Lung (tissue), 12 donors: Measurements from ENCODE around the gene ASPM. TPM values are rescaled to one million over a fixed set of nuclear protein-coding genes. Genes with fewer than 3 reads are reported as not detected.

Experiments used
- ATAC-seq: fragments of 200-7000 bp; cut with Tn5 transposase; one replicate; pipeline ENCODE4 v1.9.1; 2020; ENCODE audit warnings: moderate number of reproducible peaks; ENCODE audit not compliant: insufficient read depth, low FRiP score
- DNase-seq, 3 donors: peaks; one replicate each; pipeline ENCODE4 v3.0.0-alpha.2; 2013 to 2017
- H3K27ac ChIP-seq, 2 donors: one replicate each; pipeline ENCODE4 v1.5.1; 2013; ENCODE audit warnings: mild to moderate bottlenecking in 2 of 2, moderate library complexity in 2 of 2, control low read depth in 1 of 2, inconsistent platforms in 1 of 2, low read depth in 1 of 2, low read length in 1 of 2
- H3K27me3 ChIP-seq, 3 donors: one replicate each; pipeline ENCODE4 v1.5.1; 2013; ENCODE audit warnings: low read length in 2 of 3; ENCODE audit not compliant: control insufficient read depth in 3 of 3, insufficient read depth in 3 of 3
- H3K36me3 ChIP-seq, 4 donors: one replicate each; pipeline ENCODE4 v1.5.1; 2013; ENCODE audit warnings: low read length in 4 of 4, mild to moderate bottlenecking in 1 of 4, moderate library complexity in 1 of 4; ENCODE audit not compliant: control insufficient read depth in 4 of 4, insufficient read depth in 4 of 4
- H3K4me1 ChIP-seq, 5 donors: one replicate each; pipeline ENCODE4 v1.5.1; 2013; ENCODE audit warnings: low read length in 5 of 5, mild to moderate bottlenecking in 2 of 5, moderate library complexity in 1 of 5; ENCODE audit not compliant: control insufficient read depth in 5 of 5, insufficient read depth in 5 of 5
- H3K4me3 ChIP-seq: one replicate; pipeline ENCODE4 v1.5.1; 2013; ENCODE audit warnings: mild to moderate bottlenecking, control low read depth, moderate library complexity
- H3K9ac ChIP-seq, 2 donors: one replicate each; pipeline ENCODE4 v1.5.1; 2013; ENCODE audit warnings: low read length in 2 of 2, control low read depth in 1 of 2; ENCODE audit not compliant: insufficient read depth in 1 of 2
- H3K9me3 ChIP-seq, 4 donors: one replicate each; pipeline ENCODE4 v1.5.1; 2013; ENCODE audit warnings: low read length in 3 of 4, mild to moderate bottlenecking in 1 of 4, moderate library complexity in 1 of 4; ENCODE audit not compliant: control insufficient read depth in 4 of 4, insufficient read depth in 3 of 4
- WGBS, 2 donors: extraction: QIAGEN DNeasy Blood & Tissue Kit; methylation state at CpG; one replicate each; pipeline ENCODE4 v1.1.7; 2013; 5-methylcytosine and 5-hydroxymethylcytosine counted together
- polyA plus RNA-seq, 2 donors: library from polyadenylated mRNA; stranded (reverse); fragments of 200-250 nt; gene quantifications; one replicate each; pipeline ENCODE4 v1.2.1, GENCODE V29; 2013
- total RNA-seq, 2 donors: library from RNA; depleted of rRNA in 1 of 2; stranded (reverse); fragments of >200 nt in 1 of 2; gene quantifications; one replicate each; pipeline ENCODE4 v1.2.1, GENCODE V29; 2014 to 2021
- TF ChIP-seq, protein P1 (sequence below): IDR thresholded peaks from 2 replicates; pipeline ENCODE4 v1.5.1; 2012; ENCODE audit warnings: mild to moderate bottlenecking; ENCODE audit errors: control extremely low read depth, extremely low read depth
- donor health status: control.
- donor health status: control.
- donor health status: Bipolar disorder and iron deficiency.
- donor health status: healthy.
- donor health status: DM: yes; HTN: yes; CAD: no.

The ASPM gene
- total and polyA plus RNA-seq, 4 donors: 0.47 to 7.3 (median 0.55) TPM

DNA sequence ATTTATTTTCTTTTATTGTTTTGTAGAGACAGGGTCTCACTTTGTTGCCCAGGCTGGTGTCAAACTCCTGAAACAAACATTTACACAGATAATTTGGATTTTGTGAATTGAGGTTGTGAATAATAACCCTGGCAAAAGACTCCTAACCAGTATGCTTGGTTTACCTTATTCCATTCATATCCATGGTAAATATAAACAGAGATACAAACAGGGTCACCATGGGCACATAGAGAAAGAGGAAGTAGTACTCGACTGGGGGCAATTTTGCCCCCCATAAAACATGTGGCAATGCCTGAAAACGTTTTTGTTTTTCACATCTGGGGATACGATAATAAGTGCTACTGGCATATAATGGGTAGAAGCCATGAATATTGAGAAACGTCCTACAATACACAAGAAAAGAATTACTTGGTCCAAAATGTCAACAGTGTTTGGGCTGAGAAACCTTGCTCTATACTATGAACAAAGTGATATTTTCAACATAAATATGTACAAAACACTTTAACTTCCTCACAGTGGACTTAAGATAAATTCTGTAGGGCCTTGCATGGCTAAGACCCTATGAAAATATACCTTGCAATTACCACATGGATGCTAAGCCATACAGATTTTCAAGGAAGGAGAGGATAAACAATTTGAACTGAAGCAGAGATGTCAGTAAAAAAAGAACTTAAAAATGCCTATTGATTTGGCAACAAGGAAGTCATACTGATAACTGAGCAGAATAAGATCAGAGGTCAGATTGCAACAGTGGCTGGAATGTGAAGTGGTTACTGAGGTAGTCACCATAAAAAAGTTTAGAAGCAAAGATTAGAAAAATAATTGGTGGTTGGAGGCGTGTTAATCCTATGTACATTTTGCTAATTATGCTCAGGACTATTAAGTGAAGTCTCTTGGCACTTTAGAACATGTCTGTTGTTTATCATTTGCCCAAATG is 27.4 kb upstream of the ASPM start:
- peaks cover 3 to 18% (median 9%) of the 10 kb centered on the region in 4 donors for H3K36me3 ChIP-seq
- H3K4me3 ChIP-seq: no peak overlapping the region
- no peaks in the 10 kb centered on the region for H3K27me3 ChIP-seq
- no peak overlapping the region for H3K9ac ChIP-seq
- 54 to 68% methylated on average over 5 of the region's 5 CpGs for WGBS, 2 donors
- H3K4me1 ChIP-seq: peaks cover 0 to 3% (median 0%) of the 10 kb centered on the region in 5 donors
- peak; percentile 62 for ATAC-seq
- TF ChIP-seq, protein P1, sequence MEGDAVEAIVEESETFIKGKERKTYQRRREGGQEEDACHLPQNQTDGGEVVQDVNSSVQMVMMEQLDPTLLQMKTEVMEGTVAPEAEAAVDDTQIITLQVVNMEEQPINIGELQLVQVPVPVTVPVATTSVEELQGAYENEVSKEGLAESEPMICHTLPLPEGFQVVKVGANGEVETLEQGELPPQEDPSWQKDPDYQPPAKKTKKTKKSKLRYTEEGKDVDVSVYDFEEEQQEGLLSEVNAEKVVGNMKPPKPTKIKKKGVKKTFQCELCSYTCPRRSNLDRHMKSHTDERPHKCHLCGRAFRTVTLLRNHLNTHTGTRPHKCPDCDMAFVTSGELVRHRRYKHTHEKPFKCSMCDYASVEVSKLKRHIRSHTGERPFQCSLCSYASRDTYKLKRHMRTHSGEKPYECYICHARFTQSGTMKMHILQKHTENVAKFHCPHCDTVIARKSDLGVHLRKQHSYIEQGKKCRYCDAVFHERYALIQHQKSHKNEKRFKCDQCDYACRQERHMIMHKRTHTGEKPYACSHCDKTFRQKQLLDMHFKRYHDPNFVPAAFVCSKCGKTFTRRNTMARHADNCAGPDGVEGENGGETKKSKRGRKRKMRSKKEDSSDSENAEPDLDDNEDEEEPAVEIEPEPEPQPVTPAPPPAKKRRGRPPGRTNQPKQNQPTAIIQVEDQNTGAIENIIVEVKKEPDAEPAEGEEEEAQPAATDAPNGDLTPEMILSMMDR: no peak
- DNase-seq: peak in 1 of 3 donors; percentile 18
- no peaks in the 10 kb centered on the region for H3K9me3 ChIP-seq
- peak overlapping the region in 1 of 2 donors; percentile 45 for H3K27ac ChIP-seq

DNA sequence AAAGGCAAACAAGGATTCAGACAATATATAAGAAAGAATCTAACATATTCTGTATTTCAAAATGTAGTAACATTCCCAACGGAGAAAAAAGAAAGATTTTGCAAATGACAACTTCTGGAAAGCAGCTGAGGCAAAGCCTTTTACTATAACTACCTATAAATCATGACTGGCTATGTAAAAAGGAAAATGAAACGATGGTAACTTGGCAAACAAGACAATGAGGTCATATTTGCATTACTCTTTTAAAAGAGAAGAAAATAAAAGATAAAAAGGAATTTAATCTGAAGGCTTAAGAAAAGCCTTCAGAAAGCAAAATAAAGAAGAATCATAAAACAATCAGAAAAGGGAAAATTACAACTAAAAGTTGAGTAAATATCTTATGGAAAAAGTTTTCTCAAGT is 25.1 kb upstream of the ASPM start:
- ATAC-seq (no peak), DNase-seq (peak in 1 of 3 donors; percentile 19)
- 49 to 57% methylated on average over 2 of the region's 2 CpGs for whole genome bisulfite sequencing, 2 donors

DNA sequence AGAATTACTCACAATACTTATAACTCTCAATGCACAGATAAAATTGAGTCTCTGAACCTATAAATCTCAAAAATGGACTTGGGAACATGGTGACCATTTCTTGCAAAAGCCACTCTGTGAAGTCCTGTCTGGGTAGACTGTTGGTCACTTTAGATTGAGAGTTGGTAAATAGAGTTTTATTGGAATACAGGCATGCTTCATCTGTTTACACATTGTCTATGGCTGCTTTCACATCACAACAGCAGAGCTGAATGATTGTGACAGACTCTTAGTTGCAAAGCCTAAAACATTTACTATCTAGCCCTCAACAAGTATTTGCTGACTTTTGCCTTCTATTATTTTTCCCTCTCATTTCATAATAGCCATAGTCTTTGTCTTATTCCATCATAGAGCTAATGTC is 24.1 kb upstream of the ASPM start:
- Histone ChIP-seq H3K4me3 (no peak overlapping the region), H3K27me3 (no peaks in the 10 kb centered on the region), H3K4me1 (peaks cover 0 to 3% (median 0%) of the 10 kb centered on the region in 5 donors), H3K9ac (no peak overlapping the region), H3K9me3 (no peaks in the 10 kb centered on the region), H3K36me3 (peaks cover 3 to 13% (median 11%) of the 10 kb centered on the region in 4 donors), H3K27ac (no peak overlapping the region)
- ATAC-seq (no peak), DNase-seq (no peak)
- TF ChIP-seq, protein P1: no peak

More for the DNA sequence above, 25.1 kb upstream of the ASPM start:
- no peaks in the 10 kb centered on the region for H3K27me3 ChIP-seq
- no peak overlapping the region for H3K4me3 ChIP-seq
- no peak overlapping the region for H3K9ac ChIP-seq
- H3K27ac ChIP-seq: no peak overlapping the region
- no peaks in the 10 kb centered on the region for H3K9me3 ChIP-seq
- H3K4me1 ChIP-seq: peaks cover 0 to 3% (median 0%) of the 10 kb centered on the region in 5 donors
- TF ChIP-seq, protein P1: no peak
- H3K36me3 ChIP-seq: peaks cover 3 to 13% (median 11%) of the 10 kb centered on the region in 4 donors
